Measurements from ENCODE around the gene CLEC1A.

GRCh38 chr12:10131111-10131690 is 32.4 kb upstream of the CLEC1A start:
- no peak for TF ChIP-seq POLR2A (IDR thresholded peaks at IDR 0.05; ENCODE audit: insufficient read depth in 1 of 2, low read depth in 2 of 2, low read length in 2 of 2)
- no peak for TF ChIP-seq GABPA (IDR thresholded peaks at IDR 0.05; ENCODE audit: low read depth, low read length)
- TF ChIP-seq GABPA (CRISPR knock-in tag; IDR thresholded peaks at IDR 0.05; ENCODE audit: low read depth): no peak
- TF ChIP-seq MAZ (IDR thresholded peaks at IDR 0.05; ENCODE audit: borderline replicate concordance, low read depth, low read length): no peak
- no peak for TF ChIP-seq MAZ (CRISPR knock-in tag; IDR thresholded peaks at IDR 0.05; ENCODE audit: low read depth)
- no peak for TF ChIP-seq MXD1 (CRISPR knock-in tag; IDR thresholded peaks at IDR 0.05)
- TF ChIP-seq PATZ1 (CRISPR knock-in tag; IDR thresholded peaks at IDR 0.05): no peak
- TF ChIP-seq CTCF (CRISPR knock-in tag; IDR thresholded peaks at IDR 0.05): no peak
- TF ChIP-seq PRDM10 (CRISPR knock-in tag; IDR thresholded peaks at IDR 0.05; ENCODE audit: low read depth): no peak
- TF ChIP-seq MLXIP (CRISPR knock-in tag; IDR thresholded peaks at IDR 0.05; ENCODE audit: borderline replicate concordance): no peak
- no peak for TF ChIP-seq NBN (conservative IDR thresholded peaks at IDR 0.05)
- no peak for TF ChIP-seq EZH2 (conservative IDR thresholded peaks at IDR 0.05; ENCODE audit: low read depth, low read length)
- no peak for TF ChIP-seq BHLHE40 (IDR thresholded peaks at IDR 0.05; ENCODE audit: low read length)
- TF ChIP-seq ZNF30 (CRISPR knock-in tag; IDR thresholded peaks at IDR 0.05): no peak
